Measurements from ENCODE around the gene DLGAP4.

GRCh38 chr20:36398515-36398914 lies 92.4 kb downstream of the DLGAP4 start:
- TF ChIP-seq NFE2L1 (CRISPR knock-in tag; IDR thresholded peaks at IDR 0.05; ENCODE audit: borderline replicate concordance) = no peak
- no peak for TF ChIP-seq ZFP36L2 (CRISPR knock-in tag; IDR thresholded peaks at IDR 0.05)
- no peak for TF ChIP-seq KLF16 (CRISPR knock-in tag; IDR thresholded peaks at IDR 0.05)
- no peak for TF ChIP-seq CTCF (CRISPR knock-in tag; IDR thresholded peaks at IDR 0.05)
- TF ChIP-seq EP300 (IDR thresholded peaks at IDR 0.05; ENCODE audit: low read depth in 2 of 2, low read length in 2 of 2) = no peak
- TF ChIP-seq EP300 (CRISPR knock-in tag; IDR thresholded peaks at IDR 0.05; ENCODE audit: borderline replicate concordance) = no peak
- TF ChIP-seq E2F1 (CRISPR knock-in tag; IDR thresholded peaks at IDR 0.05) = no peak
- no peak for TF ChIP-seq ZNF253 (CRISPR knock-in tag; IDR thresholded peaks at IDR 0.05; ENCODE audit: borderline replicate concordance)
- TF ChIP-seq MTF2 (CRISPR knock-in tag; IDR thresholded peaks at IDR 0.05; ENCODE audit: borderline replicate concordance) = no peak

All from HepG2 (cell line).